ENCODE results near the gene CDC20B.

DNA sequence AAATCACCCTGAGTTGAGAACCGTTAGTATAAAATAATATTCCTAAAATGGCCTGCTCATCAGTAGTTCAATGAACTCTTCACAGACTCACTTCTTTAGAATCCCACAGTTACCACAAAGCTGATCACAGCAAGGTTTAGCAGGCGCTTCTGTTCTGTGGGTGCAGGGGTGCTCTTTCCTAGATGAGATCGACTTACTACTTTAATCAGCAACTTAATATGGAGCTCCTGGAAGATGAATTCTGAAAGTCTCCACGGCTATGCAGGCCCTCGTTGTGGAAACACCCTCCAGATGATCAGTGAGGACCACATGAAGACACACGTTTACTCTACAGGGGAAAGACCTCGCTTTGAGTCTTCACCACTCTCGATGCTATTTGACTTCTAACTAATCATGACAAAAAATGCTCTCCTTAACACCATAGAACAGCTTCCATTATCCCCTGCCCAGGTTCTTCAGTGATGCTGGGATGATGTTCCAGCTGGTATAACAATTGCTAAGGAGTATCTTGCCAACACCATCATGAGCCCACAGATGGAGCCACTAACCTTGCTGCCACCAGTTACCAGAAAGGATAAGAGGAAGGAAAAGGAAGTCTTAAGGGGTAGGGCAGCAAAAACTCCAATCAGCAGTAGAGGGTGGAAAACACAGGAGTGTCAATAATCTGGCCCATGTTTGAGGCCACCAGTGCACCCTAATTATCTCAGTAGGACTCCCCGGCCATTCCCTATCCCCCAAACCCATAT is 30.9 kb downstream of the CDC20B start:
- TF ChIP-seq, protein P1, sequence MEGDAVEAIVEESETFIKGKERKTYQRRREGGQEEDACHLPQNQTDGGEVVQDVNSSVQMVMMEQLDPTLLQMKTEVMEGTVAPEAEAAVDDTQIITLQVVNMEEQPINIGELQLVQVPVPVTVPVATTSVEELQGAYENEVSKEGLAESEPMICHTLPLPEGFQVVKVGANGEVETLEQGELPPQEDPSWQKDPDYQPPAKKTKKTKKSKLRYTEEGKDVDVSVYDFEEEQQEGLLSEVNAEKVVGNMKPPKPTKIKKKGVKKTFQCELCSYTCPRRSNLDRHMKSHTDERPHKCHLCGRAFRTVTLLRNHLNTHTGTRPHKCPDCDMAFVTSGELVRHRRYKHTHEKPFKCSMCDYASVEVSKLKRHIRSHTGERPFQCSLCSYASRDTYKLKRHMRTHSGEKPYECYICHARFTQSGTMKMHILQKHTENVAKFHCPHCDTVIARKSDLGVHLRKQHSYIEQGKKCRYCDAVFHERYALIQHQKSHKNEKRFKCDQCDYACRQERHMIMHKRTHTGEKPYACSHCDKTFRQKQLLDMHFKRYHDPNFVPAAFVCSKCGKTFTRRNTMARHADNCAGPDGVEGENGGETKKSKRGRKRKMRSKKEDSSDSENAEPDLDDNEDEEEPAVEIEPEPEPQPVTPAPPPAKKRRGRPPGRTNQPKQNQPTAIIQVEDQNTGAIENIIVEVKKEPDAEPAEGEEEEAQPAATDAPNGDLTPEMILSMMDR (IDR thresholded peaks at IDR 0.05 in 4 of 5, conservative IDR thresholded peaks at IDR 0.05 in 1 of 5): no peak
- TF ChIP-seq POLR2A (IDR thresholded peaks at IDR 0.05): no peak

Data from gastrocnemius medialis (tissue), 4 donors.